HG02610 (cell line): Measurements from ENCODE around the gene BMP6.
"Not testable (repeated sequence)": the region's sequence is repeated elsewhere in the genome, so short reads cannot be mapped to it uniquely, and the experiment has no call there.

Source experiments
- ATAC-seq: cut with Tn5 transposase; IDR thresholded peaks from one replicate; pipeline ENCODE4 v1.9.1; 2021; ENCODE audit warnings: mild to moderate bottlenecking, moderate library complexity; ENCODE audit not compliant: unreplicated experiment

Gene BMP6

DNA sequence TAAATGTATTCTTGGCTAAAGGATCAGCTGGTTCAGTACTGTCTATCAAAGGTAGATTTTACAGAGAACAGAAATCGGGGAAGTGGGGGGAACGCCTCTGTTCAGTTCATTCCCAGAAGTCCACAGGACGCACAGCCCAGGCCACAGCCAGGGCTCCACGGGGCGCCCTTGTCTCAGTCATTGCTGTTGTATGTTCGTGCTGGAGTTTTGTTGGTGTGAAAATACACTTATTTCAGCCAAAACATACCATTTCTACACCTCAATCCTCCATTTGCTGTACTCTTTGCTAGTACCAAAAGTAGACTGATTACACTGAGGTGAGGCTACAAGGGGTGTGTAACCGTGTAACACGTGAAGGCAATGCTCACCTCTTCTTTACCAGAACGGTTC lies 154.8 kb downstream of the BMP6 start:
- ATAC-seq = no peak

DNA sequence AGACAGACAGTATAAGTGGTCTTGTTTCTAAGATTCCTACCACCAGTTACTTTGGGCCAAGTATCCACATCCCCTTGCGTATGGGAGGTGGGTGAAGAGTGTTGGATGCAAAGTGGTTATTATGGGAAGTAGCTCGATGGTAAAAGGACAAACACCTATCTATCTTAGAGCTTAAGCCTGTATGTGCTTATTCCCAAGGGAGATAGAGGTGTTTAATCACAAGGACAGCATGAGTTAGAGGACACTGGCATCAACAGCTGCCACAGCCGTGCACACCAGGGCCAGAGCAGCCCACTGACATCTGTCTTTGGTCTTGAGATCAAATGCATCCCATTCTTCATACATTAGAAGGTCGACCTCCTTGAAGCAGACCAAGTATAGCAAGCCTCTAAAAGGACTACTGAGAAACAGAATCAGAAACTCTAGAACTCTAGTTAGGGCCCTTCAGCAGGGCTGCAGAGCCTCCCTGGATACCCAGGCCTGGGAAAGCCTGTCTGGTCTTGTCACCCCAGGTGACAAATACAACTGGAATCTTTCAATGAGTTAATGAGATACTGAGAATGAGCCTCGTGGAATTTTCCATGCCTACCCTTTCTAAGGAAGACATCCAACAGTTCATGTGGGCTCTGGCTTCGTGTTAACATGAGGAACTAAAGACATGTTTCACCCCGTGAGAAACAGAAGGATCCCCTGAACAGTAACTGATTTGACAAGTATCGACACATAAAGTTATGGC lies 156.0 kb downstream of the BMP6 start:
- no peak for ATAC-seq

DNA sequence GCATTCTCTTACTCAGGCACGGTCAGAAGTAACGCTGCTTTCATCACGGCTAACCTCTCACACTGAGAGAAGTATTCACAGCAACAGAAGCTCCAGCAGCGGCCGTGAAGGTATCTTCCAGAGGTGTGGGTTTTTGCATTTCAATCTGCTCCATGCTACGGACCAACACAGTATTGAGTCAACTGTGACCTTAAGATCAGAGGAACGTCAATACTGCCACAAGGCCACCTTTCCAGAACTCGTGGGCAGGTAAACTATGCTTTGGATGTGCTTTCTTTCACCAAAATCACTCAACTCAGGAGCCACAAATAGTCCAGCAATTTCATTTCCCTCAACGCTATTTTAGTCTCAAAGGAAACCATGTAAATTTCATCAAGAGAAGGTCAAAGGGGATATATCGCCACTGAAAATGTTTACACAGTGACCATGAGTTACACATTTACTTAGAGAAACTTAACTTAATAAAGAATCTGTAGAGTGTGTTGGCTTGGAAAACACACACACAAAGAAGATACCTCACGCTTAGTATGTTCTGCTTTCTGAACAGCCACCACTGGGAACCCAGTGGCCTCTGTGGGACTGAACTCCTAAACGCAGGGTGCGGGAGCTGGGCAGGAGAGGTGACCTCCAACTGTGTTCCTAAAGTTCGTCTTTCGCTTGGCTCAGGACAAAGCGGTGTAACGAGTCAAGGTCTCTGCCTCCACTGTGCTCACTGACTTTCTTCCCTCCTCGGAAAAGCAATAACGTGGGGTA lies 156.8 kb downstream of the BMP6 start:
- ATAC-seq = no peak

DNA sequence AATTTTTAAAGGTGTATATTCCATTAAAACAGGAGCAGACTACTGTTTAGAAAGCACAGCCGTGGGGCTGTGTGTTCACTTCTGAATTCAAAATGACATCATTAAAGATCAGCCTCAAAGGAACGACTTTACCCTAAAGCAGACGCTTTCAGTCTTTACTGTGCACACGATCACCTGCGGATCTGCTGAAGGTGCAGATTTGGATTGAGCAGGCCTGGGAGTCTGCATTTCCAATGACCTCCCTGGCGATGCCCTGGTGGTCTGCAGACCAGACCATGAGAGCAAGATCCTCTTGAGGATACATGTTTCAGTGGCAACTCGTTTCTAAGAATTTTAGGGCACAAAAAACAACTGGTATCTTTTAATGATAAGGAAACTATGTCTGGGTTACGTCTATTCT lies 157.5 kb downstream of the BMP6 start:
- no peak for ATAC-seq

DNA sequence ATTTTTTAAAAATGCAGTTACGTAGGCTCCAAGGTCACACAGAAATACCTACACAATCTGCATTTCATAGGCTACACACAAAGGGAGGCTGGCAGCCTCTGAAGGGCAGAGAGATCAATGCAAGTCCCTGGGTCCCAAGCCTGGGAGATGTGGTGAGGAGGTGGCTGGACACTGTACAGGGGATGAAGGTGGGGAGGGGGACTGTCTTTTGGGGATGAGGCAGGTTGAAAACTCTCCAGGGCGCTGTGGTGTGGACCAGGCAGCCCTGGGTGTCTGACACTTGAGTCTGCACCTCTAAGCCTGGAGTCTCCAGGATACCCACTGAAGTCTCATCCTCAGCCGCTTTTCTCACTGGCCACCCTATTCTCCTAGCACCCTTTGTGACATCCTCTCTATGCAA lies 160.2 kb downstream of the BMP6 start:
- no peak for ATAC-seq

DNA sequence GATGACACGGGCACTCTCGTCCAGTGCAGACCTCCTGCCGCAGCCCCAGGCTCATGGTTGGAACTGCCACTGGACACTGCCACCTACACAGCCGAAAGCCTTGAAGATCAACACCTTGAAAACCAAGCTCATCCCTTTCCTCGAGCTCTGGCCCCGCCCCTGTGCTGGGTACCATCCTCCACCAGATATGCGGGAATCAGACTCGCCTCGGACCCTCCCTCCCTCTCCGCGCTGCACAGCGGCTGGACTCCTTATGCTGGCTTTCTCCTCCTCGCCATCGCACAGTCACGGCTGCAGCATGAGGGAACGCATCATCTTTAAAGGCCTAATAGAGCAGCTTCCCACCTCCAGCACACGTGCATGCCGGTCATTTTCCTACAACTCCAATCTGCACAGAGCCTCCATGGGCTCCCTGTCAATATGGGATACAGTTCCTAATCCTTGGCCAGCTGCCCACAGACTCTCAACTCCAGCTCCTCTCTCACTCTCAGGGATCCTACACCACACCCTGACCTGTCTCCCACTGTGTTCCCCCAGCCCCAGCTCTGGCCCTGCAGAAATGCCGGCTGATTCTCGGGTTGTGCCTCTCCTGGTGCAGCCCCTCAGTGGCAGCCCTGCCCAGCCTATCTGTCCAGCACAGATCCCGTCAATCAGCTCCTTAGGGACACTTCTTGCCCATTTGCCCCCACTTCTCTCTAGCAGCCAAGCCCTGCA lies 161.5 kb downstream of the BMP6 start:
- ATAC-seq = no peak

DNA sequence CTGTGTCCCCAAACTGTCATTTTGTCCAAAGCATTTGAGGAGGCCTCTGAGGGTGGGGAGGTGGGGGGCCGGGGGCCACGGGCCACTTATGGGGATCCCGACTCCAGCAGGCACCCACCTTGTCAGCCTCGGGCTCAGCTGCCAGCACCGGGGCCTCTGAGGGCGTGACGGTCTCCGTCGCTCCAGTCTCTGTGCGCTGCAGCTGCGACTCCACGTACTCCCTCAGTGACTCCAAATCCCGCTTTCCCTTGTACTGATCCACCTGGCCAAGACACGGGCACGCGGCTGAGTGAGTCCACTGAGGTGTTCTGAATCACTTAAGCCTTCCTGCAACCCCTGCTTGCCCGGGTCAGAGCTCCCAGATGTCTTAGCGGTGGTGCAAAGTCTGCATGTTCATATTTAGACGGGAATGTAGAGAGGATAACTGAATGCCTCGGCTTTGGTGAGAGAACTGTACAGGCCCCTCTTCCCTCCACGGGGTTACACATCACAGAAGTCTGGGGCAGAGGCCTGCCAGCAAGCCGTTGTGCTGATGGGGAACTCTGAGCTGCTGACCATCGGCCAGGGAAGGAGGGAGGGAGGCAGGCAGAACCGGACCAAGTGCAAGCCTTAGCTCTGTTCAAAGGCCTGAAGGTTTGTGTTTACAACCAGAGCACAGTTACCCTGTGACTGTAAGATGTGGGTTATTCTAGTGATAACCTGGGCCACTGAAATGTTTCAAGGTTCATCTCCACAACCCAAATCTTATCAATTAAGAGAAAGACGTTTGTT lies 162.9 kb downstream of the BMP6 start:
- no peak for ATAC-seq

DNA sequence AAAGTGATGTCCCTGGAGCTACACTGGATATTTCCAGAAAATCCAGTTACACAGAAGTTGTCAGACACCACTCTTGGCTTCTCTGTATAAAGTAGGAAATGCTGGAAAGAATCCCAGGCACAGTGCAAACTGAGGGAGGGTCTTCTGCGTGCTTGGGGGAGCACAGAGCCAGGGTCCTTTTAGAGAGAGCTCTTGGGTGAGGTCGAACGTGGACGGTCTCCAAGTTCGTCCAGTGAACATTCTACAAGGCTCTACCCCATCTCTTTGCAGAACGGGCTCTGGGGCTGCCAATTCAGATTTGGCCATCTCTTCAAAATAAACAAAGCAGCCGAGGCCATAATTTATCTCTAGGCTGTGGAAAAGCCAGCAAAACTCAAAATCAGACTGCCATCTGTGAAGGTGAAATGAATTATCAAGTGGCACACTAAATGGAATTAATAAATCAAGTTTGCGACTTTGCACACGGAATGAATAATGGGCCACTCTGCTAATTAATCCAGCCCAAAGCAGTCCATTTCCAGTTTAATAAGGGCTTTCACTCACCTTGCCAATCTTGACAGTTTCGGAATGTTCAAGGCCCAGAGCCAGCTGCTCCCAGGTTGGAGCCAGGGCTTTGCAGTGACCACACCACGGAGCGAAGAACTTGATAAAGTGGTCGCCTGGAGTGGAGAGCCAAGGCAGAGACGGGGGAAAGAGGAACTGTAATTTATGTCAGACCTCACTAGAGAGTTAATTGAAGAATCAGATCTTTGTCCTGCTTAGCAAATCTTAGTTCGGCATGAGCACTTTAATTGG lies 165.4 kb downstream of the BMP6 start:
- no peak for ATAC-seq

DNA sequence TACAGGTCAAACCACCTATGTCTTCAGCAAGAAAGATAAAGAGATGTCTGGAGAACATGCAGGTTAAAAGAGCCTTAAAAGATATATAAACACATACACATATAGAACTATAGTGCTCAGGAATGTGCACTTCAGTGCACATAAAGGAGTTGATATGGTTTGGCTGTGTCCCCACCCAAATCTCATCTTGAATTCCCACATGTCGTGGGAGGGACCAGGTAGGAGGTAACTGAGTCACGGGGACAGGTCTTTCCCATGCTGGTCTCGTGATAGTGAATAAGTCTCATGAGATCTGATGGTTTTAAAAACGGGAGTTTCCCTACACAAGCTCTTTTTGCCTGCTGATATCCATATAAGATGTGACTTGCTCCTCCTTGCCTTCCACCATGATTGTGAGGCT lies 166.5 kb downstream of the BMP6 start:
- ATAC-seq = not testable (repeated sequence)

DNA sequence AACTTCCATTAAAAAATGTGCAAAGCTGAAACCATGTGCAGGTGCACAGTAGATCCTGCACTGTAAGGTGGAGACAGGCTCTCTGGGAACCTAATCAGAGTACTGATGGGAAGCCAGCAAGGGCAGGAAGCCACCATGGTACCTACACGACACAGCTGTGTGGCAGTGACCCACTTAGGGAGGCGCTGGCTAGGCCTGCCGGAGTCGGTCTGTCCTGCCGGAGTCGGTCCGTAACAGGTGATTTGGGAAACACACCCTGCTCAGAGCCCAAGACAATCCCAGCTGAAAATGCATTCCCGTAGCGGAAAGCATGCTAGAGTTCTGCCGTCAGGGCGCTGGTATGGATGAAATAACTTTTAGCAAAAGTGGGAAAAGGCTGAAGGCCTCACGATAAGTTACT lies 167.4 kb downstream of the BMP6 start:
- no peak for ATAC-seq

DNA sequence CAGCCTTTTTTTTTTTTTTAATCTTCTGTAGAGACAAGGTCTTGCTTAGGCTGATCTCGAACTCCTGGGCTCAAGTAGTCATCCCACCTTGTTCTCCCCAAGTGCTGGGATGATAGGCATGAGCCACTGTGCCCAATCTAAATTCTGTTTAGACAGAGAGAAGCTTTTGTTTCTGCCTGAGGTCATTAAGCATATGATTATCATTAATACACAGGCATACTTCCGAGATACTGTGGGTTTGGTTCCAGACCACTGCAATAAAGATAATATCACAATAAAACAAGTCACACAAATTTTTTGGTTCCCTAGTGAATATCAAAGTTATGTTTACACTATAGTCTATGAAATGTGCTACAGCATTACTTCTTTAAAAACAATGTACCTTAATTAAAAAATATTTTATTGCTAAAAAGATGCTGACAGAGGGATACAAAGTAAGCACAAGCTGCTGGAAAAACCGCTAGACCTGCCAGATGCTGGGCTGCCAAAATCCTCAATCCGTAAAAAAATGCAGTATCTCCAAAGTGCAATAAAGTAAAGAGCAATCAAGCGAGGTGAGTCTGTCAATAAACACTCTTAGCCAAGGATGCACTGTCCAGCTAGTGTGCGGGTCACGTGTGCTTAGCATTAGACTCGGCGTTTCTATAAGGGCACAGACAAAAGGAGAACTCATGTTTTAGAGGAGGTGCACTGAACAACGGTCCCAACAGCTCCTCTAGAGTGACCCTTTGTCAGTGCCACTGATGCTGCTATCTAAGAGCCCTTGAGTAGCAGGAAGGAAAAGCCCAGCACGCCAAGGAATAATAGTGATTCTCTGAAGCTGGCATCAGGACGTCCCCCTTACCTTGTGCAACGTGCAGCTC lies 168.6 kb downstream of the BMP6 start:
- no peak for ATAC-seq

DNA sequence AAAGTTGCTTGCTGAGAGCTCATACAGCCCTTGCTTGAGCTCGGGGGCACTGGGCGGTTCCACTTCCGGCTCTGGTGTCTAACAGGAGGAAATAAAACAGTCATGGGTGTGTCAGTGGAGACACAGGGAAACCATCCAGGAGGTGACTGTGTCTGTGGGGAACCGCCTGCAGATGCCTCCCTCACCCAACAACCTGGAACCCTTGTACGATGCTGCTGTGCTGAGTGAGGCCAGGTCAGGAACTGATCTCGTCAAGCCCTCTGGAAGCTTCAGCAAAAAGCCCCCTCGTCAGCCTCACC lies 169.2 kb downstream of the BMP6 start:
- ATAC-seq = no peak

DNA sequence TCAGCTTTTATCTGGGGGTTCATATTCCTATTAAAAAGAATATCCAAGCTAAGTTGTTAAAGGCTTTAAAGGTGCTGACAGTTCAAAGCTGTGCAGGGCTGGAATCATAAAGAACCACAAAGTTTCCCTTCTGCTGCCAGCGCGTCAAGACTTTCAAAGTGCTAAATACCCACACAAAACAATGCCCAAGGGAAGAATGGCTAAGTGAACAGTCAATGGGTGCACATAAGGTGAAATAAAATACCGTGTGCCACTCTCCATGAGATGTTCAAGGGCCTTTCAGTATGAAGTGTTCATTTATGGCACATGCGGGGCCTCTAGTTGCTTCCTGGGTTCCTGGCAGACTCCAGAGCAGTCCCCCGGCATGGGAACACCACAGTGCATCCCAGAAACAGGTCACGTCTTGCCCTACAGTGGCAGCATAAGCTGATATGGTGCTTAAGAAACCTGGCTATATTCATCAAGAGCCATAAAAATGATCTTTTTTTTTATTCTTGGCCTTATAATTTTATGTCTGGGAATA lies 170.6 kb downstream of the BMP6 start:
- no peak for ATAC-seq

DNA sequence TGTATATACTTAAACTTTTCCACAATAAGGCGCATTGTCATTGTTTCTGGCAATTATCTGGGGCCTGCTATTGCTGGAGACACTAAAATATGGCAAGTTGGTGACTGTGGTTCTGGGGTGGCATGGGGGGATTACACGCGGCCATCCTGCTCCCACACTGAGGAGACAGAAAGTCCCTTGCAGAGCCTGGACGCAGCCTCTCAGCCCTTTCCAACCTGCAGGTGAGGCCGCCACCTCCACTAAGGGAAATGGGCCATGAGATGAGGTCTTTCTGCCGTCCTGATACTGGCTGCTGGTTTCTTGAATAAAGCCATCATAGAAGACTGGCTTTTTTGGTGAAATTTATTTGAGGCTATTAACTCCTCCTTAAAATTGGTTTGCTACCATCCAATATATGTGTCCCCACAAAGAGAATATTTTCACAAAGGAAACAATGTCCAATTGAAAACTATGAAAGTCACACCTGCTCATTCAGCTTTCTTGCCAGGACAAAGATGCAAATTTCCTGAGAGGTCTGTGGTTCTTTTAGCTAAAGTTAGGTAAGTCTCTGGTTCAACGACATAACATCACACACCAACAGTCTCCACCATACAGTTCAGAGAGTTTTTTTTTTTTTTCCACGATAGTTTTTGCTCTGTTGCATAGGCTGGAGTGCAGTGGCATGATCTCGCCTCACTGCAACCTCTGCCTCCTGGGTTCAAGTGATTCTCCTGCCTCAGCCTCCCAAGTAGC lies 171.7 kb downstream of the BMP6 start:
- ATAC-seq = peak; percentile 52

DNA sequence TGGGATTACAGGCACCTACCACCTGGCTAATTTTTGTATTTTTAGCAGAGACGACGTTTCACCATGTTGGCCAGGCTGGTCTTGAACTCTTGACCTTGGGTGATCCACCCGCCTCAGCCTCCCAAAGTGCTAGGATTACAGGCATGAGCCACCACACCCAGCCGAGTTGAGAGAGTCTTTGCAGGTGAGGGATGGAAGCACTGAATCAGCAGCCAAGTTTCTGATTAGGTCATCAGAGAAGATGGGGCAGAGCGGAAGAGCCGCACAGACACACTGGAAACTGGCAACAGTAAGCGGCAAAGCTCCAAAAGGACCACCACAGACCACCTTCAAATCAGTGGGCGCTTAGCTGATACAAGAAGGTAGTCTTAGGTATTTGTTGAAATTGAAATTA lies 172.3 kb downstream of the BMP6 start:
- not testable (repeated sequence) for ATAC-seq

DNA sequence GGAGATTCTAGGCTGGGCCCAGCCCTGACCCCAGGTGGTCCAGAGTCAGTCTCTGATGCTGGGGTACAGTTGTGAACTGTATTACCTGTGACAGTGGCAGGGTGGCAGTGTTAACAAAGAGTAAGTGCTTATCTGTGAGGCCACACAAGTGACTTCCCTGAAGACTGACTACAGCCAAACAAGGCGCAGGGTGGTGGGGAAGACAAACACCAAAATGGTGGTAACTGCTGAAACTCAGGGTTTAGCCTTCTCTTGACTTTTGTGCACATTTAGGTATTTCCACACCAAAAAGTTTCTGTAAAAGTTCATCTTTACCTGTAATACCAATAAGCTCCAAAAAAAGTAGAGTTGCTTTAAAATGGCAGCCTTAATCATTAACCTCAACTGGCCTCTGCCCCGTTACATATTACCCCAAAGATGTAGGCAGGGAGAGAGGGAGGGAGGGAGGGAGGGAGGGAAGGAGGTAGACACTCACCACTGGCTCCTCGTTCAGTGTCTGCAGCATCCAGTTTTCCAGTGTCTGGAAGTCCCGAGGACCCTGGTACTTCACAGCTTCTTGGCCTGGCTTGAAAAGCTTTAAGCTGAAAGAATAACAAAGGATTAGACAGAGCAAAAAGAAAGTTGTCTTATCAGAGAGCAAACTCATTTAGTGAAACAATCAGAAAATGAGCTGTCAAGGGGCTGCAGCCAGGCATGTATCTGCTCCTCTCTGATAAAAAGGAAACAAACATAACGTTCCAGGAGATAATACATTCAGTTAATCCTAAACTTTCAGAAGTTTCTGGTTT lies 173.4 kb downstream of the BMP6 start:
- ATAC-seq = peak; percentile 31

DNA sequence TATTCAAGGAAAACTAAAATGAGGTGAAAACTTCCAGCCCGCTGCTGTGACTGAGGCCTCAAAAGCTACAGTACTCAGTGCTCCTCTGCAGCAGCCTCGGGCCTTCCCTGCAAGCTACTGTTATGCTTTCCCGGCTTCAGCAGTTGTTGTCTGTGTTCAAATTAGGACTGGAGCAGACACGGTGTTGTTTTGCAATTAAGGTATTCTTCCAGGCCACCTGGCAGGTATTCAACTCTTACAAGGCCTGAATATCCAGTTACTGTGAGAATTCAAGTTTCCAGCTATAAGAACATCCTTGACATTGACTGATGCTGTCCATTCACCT lies 174.0 kb downstream of the BMP6 start:
- no peak for ATAC-seq

DNA sequence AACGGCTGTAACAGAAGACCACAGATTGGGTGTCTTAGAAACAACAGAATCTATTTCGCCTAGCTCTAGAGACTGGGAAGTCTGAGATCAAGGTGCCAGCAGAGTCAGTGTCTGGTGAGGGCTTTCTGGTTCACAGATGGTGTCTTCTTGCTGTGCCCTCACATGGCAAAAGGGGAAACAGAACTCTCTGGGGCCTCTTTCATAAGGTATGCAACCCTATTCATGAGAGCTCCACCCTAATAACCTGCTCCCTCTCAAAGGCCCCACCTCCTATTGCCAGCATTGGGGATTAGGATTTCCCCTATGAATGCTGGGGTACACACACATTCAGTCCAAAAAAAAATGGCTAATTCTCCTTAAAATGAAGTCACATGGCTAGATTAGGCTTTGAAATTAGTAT lies 174.7 kb downstream of the BMP6 start:
- ATAC-seq = no peak
